Left ventricle myocardium superior (tissue), 1 donor: ENCODE data around the gene IQGAP3. TPM values are rescaled to one million over a fixed set of nuclear protein-coding genes. Genes with fewer than 3 reads are reported as not detected.
A peak's percentile ranks its signal among the peaks of the same experiment; 100 is the strongest.
"Not testable (repeated sequence)": the region's sequence is repeated elsewhere in the genome, so short reads cannot be mapped to it uniquely, and the experiment has no call there.

Experiments
- ATAC-seq: fragments of 200-7000 bp; cut with Tn5 transposase; one replicate; pipeline ENCODE4 v1.9.1; 2020; ENCODE audit warnings: mild to moderate bottlenecking, moderate library complexity
- DNase-seq: peaks from one replicate; pipeline ENCODE4 v3.0.0-alpha.2; 2020
- intact Hi-C: fragments of 100-400 bp; cut with micrococcal nuclease; formaldehyde crosslinking; loops from one replicate; pipeline ENCODE4 v1.11.0; 2022
- total RNA-seq: library from RNA; stranded (reverse); fragmentation: NEBNext Ultra II Directional; extraction: Animal tissue kit (Norgen Biotek cat#: 25700); gene quantifications from one replicate; pipeline ENCODE4 v1.2.1, GENCODE V29; 2021
- donor health status: DM: no; HTN: yes; CAD: no; lungs with severe emphysema.

IQGAP3 gene
- total RNA-seq, 1 donor from 2014 or later: 0.42 TPM

DNA sequence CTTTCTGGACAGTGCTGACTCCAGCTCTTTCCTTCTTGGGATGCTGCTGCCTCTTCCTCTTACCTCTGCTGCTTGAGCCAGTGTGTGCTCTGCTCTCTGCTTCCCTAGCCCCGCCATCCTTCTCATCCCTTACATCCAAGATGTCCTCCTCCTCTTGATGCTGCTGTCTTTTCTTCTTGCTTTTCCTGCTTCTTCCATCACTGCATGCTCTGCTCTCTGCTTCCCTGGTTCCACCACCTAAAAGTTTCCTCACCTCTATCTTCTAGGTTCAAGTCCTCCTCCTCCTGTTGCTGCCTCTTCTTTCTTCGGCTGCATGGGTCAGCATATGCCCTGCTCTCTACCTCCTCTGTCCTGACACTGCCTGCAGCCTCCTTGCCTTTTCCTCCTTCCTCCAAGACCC, 22.7 kb upstream of the IQGAP3 start:
- no peak for DNase-seq
- ATAC-seq: no peak
- intact Hi-C loops: no loop called here

DNA sequence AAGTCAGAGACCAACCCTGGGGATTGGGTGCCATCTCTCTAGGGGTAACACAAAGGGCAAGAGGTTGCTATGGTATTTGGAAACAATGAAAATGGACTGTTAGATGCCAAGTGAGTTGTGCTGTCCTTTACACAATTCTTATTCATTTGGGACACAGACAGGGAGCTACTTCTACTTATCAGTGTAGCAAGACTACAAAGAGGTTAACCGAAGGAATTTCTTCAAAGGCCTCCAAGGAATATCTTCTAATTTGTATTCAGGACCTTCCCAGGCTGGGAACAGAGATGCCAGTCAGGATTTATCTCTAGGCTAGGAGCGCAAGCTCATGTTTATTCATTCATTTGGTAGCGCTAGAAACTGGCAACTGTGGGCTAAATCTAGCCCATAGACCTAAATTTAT, 21.8 kb upstream of the IQGAP3 start:
- ATAC-seq: no peak

DNA sequence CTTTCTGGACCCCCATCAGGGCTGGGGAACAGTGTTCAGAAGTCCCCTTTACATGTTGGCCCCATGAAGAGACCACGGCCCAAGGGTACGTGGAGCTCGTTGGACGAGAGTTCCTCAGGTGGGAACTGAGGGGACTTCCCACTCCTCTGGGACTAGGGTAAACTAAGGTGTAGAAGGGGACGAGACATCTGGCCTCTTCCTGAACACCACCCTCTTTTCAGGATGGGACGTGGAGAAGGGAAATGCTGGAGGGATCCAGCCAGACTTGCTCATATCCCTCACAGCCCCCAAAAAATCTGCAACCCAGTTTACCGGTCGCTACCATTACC, 21.3 kb upstream of the IQGAP3 start:
- ATAC-seq (no peak), DNase-seq (no peak)
- intact Hi-C loops: no loop called here

More for the DNA sequence above, 21.8 kb upstream of the IQGAP3 start:
- intact Hi-C loops: no loop called here
- DNase-seq: no peak

DNA sequence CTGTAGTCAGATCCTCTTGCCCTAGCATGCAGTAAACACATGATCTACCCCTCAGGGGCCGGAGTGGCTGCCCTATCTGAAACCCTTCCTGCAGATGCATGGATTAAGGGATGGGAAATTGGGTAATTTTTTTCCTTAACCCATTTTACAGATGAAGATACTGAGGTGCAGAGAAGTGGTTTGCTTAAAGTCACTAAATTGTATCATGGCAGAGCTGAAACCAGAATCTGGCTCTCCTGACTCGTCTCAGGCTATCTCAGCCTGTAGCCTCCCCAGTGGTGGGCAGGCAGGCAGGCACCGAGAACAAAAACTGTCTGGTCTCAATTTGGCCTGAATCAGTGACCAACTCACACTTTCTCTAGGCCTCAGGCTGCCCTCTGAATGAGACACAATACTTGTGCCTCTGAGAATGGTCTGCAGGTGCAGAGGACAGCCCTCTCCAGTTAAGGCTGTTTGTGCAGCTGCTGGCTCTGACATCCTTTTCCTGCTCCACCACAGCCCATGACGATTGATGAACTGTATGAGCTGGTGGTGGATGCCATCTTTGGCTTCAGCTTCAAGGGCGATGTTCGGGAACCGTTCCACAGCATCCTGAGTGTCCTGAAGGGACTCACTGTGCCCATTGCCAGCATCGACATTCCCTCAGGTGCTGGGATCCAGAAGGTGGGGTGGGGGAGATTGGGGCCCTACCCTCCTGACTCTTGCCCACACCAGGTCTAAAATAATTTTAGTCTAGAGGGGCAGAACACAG, 20.7 kb upstream of the IQGAP3 start:
- intact Hi-C loops: no loop called here
- DNase-seq: no peak
- no peak for ATAC-seq

DNA sequence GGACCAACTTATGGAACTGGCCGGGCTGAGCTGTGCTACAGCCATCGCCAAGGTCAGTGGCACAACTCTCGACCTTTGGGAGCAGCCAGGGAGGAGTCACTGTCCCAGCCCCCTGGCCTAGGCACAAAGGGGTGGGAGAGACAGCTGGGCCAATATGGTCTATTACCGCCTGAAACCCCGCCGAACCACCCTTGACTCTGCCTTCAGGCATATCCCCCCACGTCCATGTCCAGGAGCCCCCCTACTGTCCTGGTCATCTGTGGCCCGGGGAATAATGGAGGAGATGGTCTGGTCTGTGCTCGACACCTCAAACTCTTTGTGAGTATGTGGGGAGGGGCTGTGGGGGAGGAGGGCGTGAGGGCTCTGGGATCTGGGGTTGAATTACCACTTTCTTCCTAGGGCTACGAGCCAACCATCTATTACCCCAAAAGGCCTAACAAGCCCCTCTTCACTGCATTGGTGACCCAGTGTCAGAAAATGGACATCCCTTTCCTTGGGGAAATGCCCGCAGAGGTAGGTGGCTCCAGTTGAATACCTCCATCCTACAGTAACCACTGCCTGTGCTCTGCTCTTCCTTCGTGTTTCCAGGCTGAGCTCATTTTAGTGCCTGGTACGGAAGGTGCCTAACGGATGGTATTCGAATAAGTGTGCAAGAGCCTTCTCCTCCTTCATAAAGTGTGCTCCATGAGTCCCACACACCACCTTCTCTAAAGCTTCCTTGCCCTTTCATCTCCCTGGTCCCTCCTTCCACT, 20.0 kb upstream of the IQGAP3 start:
- intact Hi-C loops: no loop called here
- ATAC-seq (peak; percentile 2), DNase-seq (no peak)

DNA sequence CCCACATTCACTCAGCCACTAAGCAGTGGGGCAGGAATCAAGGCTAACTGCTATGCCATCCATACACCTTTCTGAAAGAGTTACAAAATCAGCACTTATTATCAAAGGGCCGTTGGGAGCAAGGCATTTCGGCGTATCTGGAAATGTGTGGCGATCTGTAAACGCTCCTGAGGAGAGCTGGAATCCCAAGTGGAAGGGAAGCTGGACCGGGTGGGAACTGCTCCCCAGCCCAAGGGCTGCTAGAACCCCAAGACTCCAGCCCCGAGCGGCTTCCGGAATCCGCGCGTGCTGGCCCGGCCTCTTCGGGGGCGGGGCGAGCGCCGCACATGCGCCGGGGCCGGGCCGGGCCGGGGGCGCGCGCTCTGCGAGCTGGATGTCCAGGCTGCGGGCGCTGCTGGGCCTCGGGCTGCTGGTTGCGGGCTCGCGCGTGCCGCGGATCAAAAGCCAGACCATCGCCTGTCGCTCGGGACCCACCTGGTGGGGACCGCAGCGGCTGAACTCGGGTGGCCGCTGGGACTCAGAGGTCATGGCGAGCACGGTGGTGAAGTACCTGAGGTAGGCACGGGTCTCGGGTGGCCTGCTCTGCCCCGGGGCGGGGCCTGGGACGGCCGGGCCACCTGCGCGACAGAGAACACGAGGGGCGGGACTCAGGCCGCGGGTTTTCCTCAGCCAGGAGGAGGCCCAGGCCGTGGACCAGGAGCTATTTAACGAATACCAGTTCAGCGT, 19.2 kb upstream of the IQGAP3 start, which contains the start of gene NAXE:
NAXE (plus strand) TSS at position 345 of the 726 bp plus-strand sequence; CDS start at position 374, 29 bp downstream.
- intact Hi-C loops: no loop called here
- DNase-seq: peak; percentile 85
- peak; percentile 98 for ATAC-seq

DNA sequence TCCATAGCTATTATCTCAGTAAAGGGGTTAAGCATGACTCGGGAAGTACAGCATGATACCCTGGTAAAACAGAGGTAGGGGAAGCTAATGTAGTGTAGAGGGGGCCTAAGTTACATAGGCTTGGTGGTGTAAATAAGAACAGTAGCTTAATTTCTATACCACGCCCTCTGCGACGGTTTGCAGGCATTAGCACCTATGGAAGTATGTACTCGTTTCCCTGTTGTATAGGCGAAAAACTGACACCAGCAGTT, 18.7 kb upstream of the IQGAP3 start:
- DNase-seq (no peak), ATAC-seq (no peak)
- intact Hi-C loops: no loop called here

DNA sequence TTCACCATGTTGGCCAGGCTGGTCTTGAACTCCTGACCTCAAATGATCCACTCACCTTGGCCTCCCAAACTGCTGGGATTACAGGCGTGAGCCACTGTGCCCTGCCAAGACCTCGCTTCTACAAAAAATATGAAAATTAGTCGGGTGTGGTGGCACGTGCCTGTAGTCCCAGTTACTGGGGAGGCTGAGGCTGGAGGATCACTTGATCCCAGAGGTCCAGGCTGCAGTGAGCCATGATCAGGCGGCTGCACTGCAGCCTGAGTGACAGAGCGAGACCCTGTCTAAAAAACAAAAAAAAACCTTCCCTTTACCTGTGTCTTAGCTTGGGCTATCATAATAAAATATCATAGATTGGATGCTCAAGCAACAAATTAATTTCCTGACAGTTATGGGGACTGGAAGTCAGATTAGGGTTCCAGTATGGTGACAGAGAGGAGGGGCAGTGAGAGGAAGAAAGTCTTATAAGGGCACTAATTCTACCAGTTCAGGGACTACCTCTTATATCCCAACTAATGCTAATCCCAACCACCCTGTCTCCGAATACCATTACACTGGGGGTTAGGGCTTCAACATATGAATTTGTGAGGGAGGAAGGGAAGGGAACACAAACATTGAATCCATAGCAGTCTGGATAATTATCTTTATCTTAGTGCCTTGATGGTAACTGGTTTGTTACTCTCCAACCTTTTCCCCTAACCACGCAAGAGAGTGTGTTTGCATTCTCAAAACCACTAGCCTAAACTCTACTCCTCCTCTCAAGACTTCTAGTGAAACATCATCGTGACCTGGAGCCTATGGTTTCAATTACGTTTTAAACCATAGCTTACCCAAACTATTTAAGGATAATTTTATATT, 18.2 kb upstream of the IQGAP3 start:
- ATAC-seq: no peak
- intact Hi-C loops: no loop called here
- no peak for DNase-seq

DNA sequence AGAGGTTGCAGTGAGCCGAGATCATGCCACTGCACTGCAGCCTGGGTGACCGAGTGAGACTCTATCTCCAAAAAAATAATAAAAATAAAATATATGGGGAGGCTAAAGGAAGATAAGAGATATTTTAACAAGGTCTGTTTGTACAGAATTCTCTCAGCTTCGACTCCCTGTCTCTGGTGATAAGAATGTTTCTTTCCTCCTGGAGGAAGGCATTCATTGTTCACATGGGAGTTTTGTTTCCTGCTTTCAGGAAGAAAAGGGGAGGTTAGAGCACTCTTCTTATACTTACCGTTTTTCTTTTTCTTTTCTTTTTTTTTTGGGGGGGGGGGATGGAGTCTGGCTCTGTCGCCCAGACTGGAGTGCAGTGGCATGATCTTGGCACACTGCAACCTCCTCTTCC, 17.2 kb upstream of the IQGAP3 start:
- ATAC-seq (no peak), DNase-seq (no peak)
- intact Hi-C loops: no loop called here

DNA sequence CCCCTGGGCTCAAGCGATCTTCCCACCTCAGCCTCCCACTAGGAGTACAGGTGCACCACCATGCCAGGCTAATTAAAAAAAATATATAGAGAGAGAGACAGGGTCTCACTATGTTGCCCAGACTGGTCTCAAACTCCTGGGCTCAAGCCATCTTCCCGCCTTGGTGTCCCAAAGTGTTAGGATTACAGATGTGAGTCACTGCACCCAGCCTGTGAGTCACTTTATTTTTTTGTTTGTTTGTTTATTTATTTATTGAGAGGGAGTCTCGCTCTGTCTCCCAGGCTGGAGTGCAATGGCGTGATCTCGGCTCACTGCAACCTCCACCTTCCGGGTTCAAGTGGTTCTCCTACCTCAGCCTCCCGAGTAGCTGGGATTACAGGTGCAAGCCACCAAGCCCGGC, 15.6 kb upstream of the IQGAP3 start:
- DNase-seq, ATAC-seq, intact Hi-C loops: not testable (repeated sequence)

DNA sequence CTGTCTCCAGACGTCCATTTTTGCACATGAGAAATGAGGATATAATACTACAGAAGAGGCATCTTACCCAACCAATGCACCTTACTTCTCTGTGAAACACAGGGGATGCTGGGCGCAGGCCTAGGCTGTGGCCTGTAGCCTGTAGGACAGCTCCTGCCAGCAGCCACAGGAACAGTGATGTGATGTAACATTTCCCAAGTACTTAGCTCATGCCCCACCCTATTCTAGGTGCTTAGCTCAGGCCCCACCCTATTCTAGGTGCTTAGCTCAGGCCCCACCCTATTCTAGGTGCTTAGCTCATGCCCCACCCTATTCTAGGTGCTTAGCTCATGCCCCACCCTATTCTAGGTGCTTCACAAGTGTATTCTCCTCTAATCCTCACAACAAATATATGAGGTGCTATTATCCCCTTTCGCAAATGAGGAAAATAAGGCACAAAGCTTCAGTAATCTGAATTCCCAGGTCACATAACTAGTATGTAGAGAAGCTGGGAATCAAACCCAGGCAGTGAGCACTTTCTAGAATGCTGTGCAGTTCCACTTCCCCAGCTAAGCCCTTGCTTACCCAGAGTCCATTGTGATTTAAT, 14.6 kb upstream of the IQGAP3 start:
- DNase-seq (no peak), ATAC-seq (no peak)
- intact Hi-C loops: no loop called here

DNA sequence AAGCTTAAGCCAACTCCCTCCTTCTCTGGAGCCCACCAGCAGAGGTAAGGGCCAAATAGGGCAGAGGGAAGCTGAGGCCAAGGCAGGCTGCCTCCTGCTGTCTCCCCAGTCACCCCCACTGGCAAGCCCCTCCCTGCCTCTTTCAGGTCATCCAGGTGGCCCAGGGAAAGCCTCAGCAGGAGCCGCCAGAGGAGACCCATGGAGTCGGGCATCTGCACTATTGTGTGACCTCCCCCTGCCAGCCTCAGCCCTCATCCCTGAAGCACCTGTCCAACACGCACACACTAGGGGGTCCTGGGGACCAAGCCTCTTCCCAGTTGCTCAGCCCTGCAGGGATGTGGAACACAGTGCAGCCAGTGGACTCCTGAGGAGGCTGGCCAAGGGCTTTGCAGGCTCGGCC, 14.0 kb upstream of the IQGAP3 start:
- ATAC-seq (no peak), DNase-seq (no peak)
- intact Hi-C loops: no loop called here

DNA sequence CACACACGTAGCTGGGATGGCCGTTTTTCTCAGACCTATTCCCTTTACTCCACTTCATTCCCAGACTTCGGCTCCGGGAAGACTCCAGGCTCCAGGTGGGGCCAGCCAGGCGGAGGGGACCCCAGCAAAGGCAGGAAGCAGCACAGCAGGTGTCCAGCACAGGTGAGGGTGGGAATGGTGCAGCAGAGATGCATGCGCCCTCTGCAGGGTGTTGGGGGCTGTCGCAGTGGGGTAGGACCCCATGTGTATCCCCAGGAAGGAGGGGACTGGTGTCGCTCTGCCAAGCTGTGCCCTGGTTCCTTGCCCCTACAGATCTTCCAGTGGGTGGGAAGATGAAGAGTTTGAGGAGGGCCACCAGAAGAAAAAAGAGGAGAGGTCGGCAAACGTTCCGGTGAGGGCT, 12.4 kb upstream of the IQGAP3 start:
- intact Hi-C loops: loop anchor here (2.0 kb wide), 1 partner anchor 24 kb away; no protein-coding TSS in a partner anchor
- ATAC-seq (no peak), DNase-seq (no peak)

DNA sequence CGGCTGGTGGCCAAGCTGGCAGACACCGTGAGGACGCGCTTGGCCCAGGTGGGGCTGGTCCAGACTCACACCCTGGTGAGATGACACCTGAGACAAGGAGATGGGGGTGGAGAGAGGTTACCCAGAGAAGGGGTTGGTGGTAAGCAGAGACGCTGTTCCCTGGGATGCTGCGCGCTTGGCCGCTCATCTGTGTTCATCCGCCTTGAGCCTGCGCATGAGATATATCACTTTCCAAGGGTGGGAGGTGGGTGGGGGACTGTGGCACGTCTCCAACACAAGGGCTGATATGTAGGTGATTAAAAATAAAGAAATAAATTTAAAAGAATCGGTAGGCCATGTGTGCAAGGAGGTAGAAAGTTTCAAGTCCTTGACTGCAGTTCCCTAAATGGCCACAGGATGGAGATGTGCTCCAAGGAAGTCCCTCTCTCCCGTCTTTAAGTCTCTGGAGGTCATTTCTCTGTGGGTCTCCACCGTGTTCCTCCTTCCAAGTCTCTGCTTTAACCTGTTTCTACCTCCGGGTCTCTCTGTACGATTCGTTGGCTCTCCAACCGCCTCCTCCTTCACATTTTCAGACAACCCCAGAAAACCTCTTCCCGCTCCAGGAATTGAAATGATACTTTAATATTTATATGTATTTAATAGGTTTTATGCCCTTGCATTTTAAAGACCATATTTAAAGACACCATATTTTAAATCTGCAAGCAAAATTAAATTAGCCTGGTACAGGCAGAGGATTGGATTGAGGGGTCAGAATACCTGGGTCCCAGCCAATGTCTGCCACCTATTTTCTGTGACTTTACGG, 11.7 kb upstream of the IQGAP3 start:
- intact Hi-C loops: loop anchor here (2.0 kb wide), 1 partner anchor 25 kb away; no protein-coding TSS in a partner anchor
- DNase-seq (peak; percentile 37), ATAC-seq (peak; percentile 58)

DNA sequence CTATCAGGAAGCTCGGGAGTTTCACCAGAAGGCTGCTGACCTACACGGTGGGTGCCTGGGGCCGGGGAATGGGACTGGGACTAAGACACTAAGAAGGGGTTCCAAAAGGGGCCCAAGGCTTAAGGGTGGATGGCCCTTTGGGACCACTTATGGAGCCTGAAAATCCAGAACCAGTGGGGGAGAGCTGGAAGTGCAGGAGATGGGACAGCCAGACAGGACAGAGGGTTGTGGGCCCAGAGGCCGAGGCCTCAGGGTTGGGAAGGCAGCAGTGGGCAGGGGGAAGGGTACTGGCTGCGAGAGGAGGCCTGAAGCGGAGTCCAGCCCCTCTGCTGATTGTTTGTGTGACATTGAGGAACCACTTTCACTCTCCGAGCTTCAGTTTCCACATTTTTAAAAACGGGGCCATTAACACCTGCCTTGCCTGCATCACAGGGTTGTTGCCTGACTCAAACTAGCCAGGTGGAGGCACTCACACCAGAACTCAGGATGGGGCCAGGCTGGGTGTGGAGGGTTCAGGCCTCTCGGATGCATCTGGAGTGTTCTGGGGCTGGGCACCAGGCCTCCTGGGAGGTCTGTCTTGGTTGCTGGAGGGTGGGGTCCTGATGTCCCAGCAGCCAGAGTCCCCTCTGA, 10.1 kb upstream of the IQGAP3 start:
- ATAC-seq (no peak), DNase-seq (no peak)
- intact Hi-C loops: no loop called here

DNA sequence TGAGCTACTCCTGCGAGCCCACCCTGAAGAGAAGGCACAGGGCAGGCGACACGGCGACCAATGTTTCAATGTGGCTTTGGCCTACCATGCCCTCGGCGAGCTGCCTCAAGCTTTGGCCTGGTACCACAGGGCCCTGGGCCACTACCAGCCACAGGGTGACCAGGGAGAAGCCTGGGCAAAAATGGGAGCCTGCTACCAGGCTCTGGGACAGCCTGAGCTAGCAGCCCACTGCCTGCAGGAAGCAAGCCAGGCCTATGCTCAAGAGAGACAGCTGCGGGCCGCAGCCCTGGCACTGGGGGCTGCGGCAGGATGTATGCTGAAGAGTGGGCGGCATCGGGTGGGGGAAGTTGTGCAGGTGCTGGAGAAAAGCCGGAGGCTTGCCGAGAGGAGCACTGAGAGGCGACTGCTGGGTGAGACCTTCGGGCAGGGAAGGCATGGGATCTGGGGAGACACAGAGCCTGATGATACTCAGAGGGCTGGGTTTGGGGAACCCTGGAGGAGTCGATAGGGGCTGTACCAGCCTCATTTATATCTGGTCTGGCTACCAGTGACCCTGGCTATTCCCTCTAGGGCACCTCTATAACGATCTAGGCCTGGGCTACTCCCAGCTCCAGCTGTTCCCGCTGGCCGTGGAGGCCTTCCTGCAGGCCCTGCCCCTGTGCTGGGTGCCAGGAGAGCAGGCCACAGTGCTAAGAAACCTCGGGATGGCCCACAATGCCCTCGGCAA, 9.5 kb upstream of the IQGAP3 start:
- no peak for DNase-seq
- intact Hi-C loops: no loop called here
- no peak for ATAC-seq

DNA sequence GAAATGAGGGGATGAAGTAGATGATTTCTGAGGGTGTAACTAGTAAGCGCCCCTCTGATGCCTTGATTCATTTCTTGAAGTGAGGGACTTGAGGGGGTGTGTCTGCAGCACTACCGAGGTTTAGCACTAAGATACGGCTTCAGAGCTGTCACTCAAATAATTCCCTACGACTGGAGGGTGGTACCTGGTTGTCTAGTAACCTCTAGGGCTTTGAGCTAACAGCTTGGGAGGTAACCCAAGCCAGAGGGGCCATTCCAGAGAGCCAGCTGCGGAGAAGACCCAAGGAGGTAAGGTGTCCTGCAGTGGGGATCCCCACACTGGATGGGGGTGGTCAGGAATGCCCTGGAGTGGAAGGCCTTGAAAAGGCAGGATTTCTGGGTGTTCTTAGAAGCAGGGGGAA, 7.1 kb upstream of the IQGAP3 start, which contains the start of gene TTC24:
TTC24 (plus strand) TSS at position 252 of the 400 bp plus-strand sequence. CDS start 1,642 bp downstream, outside the sequence.
- no peak for DNase-seq
- ATAC-seq: no peak
- intact Hi-C loops: no loop called here
